ENCODE measurements around the gene ANKRA2.

DNA sequence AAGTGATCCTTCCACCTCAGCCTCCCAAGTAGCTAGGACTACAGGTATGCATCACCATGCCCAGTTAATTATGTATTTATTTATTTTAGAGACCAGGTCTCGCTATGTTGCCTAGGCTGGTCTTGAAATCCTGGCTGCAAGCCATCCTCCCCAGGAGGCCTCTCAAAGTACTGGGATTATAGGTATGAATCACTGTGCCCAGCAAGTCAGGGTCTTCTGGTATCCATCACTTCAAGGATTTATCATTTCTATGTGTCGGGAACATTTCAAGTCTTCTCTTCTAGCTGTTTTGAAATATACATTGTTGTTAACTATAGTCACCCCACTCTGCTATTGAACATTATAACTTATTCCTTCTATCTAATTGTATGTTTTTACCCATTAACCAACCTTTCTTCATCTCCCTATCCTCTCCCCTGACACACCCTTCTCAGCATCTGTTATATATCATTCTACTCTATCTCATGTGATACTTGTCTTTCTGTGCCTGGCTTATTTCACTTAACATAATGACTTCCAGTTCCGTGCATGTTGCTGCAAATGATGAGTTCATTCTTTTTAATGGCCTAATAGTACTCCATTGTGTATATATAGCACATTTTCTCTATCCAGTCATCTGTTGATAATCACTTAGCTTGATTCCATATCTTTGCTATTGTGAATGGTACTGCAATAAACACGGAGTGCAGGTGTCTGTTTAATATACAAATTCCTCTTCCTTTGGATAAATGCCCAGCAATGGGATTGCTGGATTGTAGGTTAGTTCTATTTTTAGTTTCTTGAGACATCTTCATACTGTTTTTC is 26.5 kb upstream of the ANKRA2 start:
- TF ChIP-seq, protein P1, sequence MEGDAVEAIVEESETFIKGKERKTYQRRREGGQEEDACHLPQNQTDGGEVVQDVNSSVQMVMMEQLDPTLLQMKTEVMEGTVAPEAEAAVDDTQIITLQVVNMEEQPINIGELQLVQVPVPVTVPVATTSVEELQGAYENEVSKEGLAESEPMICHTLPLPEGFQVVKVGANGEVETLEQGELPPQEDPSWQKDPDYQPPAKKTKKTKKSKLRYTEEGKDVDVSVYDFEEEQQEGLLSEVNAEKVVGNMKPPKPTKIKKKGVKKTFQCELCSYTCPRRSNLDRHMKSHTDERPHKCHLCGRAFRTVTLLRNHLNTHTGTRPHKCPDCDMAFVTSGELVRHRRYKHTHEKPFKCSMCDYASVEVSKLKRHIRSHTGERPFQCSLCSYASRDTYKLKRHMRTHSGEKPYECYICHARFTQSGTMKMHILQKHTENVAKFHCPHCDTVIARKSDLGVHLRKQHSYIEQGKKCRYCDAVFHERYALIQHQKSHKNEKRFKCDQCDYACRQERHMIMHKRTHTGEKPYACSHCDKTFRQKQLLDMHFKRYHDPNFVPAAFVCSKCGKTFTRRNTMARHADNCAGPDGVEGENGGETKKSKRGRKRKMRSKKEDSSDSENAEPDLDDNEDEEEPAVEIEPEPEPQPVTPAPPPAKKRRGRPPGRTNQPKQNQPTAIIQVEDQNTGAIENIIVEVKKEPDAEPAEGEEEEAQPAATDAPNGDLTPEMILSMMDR (conservative IDR thresholded peaks at IDR 0.05; ENCODE audit: low read length), result no peak
- no peak for TF ChIP-seq EZH2phosphoT487 (IDR thresholded peaks at IDR 0.05; ENCODE audit: borderline replicate concordance)

All from Loucy (cell line).